ENCODE measurements around the gene LAMA3. TPM values are rescaled to one million over a fixed set of nuclear protein-coding genes. Genes with fewer than 3 reads are reported as not detected.

LAMA3 gene
- total and polyA plus RNA-seq, 2 of the 13 experiments (the other 11 are each of a cell fraction or from before 2014, with no cell fraction given): 0.45 to 2.2 TPM

DNA sequence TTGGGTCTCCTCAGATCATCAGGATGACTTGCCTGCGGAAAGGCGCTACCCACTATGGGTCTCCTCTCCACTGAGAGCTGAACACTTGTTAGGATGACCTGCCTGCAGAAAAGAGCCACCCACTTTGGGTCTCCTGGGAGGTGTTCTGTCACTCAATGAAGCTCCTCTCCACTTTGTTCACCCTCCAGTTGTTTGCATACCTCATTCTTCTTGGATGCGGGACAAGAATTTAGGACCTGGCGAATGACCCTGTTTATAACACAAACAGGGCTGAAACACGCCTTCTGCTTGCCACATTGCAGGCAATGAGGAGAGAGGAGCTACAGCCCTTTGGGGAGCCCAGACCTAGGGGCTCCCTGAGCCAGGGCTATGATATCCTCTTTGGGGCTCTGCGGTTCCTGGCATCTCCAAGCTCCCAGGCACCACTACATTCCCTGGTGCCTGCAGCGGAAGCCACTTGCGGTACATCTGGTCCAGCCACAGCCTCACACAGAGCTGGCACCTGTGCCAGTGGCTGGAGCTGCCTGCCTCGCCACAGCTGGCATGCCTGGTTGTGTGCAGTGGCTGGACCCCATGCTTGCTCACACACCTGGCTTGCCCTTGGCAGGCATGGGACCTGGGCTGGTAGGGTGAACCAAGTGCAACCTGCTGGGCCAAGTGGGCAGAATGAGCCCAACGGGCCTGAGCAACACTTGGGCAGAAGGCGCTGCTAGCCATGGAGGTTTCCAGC lies 47.2 kb upstream of the LAMA3 start (continued):
- TF ChIP-seq ZGPAT (CRISPR knock-in tag; IDR thresholded peaks at IDR 0.05) (no peak), HINFP (CRISPR knock-in tag; IDR thresholded peaks at IDR 0.05; ENCODE audit: low read depth) (no peak), ZFAT (CRISPR knock-in tag; conservative IDR thresholded peaks at IDR 0.05) (no peak), PHF5A (CRISPR knock-in tag; IDR thresholded peaks at IDR 0.05; ENCODE audit: low read depth, unreplicated experiment) (no peak), POLR2AphosphoS2 (IDR thresholded peaks at IDR 0.05; ENCODE audit: low read depth, low read length) (no peak), TMF1 (CRISPR knock-in tag; IDR thresholded peaks at IDR 0.05; ENCODE audit: low read depth) (no peak), MYNN (CRISPR knock-in tag; IDR thresholded peaks at IDR 0.05; ENCODE audit: low read depth) (no peak)
- TF ChIP-seq, protein P1, sequence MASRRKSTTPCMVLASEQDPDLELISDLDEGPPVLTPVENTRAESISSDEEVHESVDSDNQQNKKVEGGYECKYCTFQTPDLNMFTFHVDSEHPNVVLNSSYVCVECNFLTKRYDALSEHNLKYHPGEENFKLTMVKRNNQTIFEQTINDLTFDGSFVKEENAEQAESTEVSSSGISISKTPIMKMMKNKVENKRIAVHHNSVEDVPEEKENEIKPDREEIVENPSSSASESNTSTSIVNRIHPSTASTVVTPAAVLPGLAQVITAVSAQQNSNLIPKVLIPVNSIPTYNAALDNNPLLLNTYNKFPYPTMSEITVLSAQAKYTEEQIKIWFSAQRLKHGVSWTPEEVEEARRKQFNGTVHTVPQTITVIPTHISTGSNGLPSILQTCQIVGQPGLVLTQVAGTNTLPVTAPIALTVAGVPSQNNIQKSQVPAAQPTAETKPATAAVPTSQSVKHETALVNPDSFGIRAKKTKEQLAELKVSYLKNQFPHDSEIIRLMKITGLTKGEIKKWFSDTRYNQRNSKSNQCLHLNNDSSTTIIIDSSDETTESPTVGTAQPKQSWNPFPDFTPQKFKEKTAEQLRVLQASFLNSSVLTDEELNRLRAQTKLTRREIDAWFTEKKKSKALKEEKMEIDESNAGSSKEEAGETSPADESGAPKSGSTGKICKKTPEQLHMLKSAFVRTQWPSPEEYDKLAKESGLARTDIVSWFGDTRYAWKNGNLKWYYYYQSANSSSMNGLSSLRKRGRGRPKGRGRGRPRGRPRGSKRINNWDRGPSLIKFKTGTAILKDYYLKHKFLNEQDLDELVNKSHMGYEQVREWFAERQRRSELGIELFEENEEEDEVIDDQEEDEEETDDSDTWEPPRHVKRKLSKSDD (CRISPR knock-in tag; IDR thresholded peaks at IDR 0.05; ENCODE audit: low read depth): no peak
